ENCODE measurements around the gene PNLDC1. TPM values are rescaled to one million over a fixed set of nuclear protein-coding genes. Genes with fewer than 3 reads are reported as not detected.

Gene PNLDC1
- total and polyA plus RNA-seq, 9 of the 15 experiments (the other 6 are each of a cell fraction or from before 2014, with no cell fraction given), result 0.12 TPM; not detected in 8

DNA sequence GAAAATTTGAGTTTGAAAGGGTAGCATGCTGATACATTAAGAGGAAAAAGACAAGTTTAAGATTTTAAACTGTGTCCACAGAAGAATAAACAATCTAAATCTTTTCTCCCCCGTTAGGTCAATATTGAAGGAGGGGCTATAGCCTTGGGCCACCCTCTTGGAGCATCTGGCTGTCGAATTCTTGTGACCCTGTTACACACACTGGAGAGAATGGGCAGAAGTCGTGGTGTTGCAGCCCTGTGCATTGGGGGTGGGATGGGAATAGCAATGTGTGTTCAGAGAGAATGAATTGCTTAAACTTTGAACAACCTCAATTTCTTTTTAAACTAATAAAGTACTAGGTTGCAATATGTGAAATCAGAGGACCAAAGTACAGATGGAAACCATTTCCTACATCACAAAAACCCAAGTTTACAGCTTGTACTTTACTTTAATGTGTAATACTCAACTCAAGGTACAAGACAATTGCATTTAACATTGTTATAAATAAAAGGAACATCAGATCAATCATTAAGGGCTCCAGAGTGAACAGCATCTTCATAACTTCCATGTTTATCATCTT lies 21.5 kb upstream of the PNLDC1 start (continued):
- no peak for TF ChIP-seq MCM5 (IDR thresholded peaks at IDR 0.05; ENCODE audit: low read depth)
- TF ChIP-seq KDM5B (IDR thresholded peaks at IDR 0.05; ENCODE audit: insufficient replicate concordance, low read depth, low read length), result peak; percentile 17
- TF ChIP-seq, protein P1, sequence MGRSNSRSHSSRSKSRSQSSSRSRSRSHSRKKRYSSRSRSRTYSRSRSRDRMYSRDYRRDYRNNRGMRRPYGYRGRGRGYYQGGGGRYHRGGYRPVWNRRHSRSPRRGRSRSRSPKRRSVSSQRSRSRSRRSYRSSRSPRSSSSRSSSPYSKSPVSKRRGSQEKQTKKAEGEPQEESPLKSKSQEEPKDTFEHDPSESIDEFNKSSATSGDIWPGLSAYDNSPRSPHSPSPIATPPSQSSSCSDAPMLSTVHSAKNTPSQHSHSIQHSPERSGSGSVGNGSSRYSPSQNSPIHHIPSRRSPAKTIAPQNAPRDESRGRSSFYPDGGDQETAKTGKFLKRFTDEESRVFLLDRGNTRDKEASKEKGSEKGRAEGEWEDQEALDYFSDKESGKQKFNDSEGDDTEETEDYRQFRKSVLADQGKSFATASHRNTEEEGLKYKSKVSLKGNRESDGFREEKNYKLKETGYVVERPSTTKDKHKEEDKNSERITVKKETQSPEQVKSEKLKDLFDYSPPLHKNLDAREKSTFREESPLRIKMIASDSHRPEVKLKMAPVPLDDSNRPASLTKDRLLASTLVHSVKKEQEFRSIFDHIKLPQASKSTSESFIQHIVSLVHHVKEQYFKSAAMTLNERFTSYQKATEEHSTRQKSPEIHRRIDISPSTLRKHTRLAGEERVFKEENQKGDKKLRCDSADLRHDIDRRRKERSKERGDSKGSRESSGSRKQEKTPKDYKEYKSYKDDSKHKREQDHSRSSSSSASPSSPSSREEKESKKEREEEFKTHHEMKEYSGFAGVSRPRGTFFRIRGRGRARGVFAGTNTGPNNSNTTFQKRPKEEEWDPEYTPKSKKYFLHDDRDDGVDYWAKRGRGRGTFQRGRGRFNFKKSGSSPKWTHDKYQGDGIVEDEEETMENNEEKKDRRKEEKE (IDR thresholded peaks at IDR 0.05; ENCODE audit: borderline replicate concordance in 1 of 2, control insufficient read depth in 1 of 2, low read depth in 2 of 2, low read length in 1 of 2), result peak in 1 of 2 experiments; percentile 37; a peak in 1 of 4 replicates
- TF ChIP-seq POLR2AphosphoS5 (IDR thresholded peaks at IDR 0.05; ENCODE audit: control insufficient read depth, insufficient read depth, low read depth, low read length), result peak; percentile 62; the same call in 1 of the 2 replicates
- peak; percentile 25; the same call in 1 of the 2 replicates for TF ChIP-seq POLR2AphosphoS2 (IDR thresholded peaks at IDR 0.05; ENCODE audit: low read length)
- TF ChIP-seq, protein P2, sequence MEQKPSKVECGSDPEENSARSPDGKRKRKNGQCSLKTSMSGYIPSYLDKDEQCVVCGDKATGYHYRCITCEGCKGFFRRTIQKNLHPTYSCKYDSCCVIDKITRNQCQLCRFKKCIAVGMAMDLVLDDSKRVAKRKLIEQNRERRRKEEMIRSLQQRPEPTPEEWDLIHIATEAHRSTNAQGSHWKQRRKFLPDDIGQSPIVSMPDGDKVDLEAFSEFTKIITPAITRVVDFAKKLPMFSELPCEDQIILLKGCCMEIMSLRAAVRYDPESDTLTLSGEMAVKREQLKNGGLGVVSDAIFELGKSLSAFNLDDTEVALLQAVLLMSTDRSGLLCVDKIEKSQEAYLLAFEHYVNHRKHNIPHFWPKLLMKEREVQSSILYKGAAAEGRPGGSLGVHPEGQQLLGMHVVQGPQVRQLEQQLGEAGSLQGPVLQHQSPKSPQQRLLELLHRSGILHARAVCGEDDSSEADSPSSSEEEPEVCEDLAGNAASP (IDR thresholded peaks at IDR 0.05), result no peak
- TF ChIP-seq, protein P3, sequence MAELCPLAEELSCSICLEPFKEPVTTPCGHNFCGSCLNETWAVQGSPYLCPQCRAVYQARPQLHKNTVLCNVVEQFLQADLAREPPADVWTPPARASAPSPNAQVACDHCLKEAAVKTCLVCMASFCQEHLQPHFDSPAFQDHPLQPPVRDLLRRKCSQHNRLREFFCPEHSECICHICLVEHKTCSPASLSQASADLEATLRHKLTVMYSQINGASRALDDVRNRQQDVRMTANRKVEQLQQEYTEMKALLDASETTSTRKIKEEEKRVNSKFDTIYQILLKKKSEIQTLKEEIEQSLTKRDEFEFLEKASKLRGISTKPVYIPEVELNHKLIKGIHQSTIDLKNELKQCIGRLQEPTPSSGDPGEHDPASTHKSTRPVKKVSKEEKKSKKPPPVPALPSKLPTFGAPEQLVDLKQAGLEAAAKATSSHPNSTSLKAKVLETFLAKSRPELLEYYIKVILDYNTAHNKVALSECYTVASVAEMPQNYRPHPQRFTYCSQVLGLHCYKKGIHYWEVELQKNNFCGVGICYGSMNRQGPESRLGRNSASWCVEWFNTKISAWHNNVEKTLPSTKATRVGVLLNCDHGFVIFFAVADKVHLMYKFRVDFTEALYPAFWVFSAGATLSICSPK (IDR thresholded peaks at IDR 0.05; ENCODE audit: borderline replicate concordance), result no peak
- TF ChIP-seq ETV1 (tag; conservative IDR thresholded peaks at IDR 0.05; ENCODE audit: low read depth), result no peak
- no peak for TF ChIP-seq KDM2B (CRISPR knock-in tag; IDR thresholded peaks at IDR 0.05)
- TF ChIP-seq ZNF431 (CRISPR knock-in tag; IDR thresholded peaks at IDR 0.05), result no peak
- TF ChIP-seq POLR2A (conservative IDR thresholded peaks at IDR 0.05), result peak; percentile 45
- TF ChIP-seq ZNF75A (CRISPR knock-in tag; IDR thresholded peaks at IDR 0.05), result no peak
- no peak for TF ChIP-seq ZKSCAN1 (IDR thresholded peaks at IDR 0.05; ENCODE audit: low read depth, low read length)
- no peak for TF ChIP-seq GABPB2 (CRISPR knock-in tag; conservative IDR thresholded peaks at IDR 0.05)
